ENCODE measurements around the gene FTO. TPM values are rescaled to one million over a fixed set of nuclear protein-coding genes. Genes with fewer than 3 reads are reported as not detected.
A peak's percentile ranks its signal among the peaks of the same experiment; 100 is the strongest.

The FTO gene
- total RNA-seq, 1 donor from 2014 or later, result 85.1 TPM

GRCh38 chr16:53755026-53755910, 51.3 kb downstream of the FTO start:
- no peaks in the 10 kb centered on the region for H3K27me3 Mint-ChIP-seq
- peaks cover 3% of the 10 kb centered on the region for H3K36me3 Mint-ChIP-seq
- H3K4me3 Mint-ChIP-seq, result no peak overlapping the region
- DNase-seq (ENCODE audit: extremely low spot score, unreplicated experiment), result no peak
- H3K4me1 Mint-ChIP-seq (ENCODE audit: unreplicated experiment), result peaks cover 42% of the 10 kb centered on the region
- H3K9me3 Mint-ChIP-seq, result no peaks in the 10 kb centered on the region
- no peak overlapping the region for H3K27ac Mint-ChIP-seq
- TF ChIP-seq CTCF (conservative IDR thresholded peaks at IDR 0.05), result no peak

GRCh38 chr16:53756275-53756996, 52.5 kb downstream of the FTO start:
- H3K4me3 Mint-ChIP-seq, result peak overlapping the region; percentile 11
- H3K36me3 Mint-ChIP-seq, result peaks cover 3% of the 10 kb centered on the region
- no peaks in the 10 kb centered on the region for H3K9me3 Mint-ChIP-seq
- TF ChIP-seq CTCF (conservative IDR thresholded peaks at IDR 0.05), result no peak
- no peaks in the 10 kb centered on the region for H3K27me3 Mint-ChIP-seq
- no peak overlapping the region for H3K27ac Mint-ChIP-seq
- H3K4me1 Mint-ChIP-seq (ENCODE audit: unreplicated experiment), result peaks cover 42% of the 10 kb centered on the region
- DNase-seq (ENCODE audit: extremely low spot score, unreplicated experiment), result no peak

GRCh38 chr16:53757971-53758609, 54.1 kb downstream of the FTO start:
- no peak for TF ChIP-seq CTCF (conservative IDR thresholded peaks at IDR 0.05)
- Mint-ChIP-seq H3K36me3 (peaks cover 3% of the 10 kb centered on the region), H3K27me3 (no peaks in the 10 kb centered on the region), H3K27ac (no peak overlapping the region), H3K4me1 (ENCODE audit: unreplicated experiment) (peaks cover 42% of the 10 kb centered on the region), H3K9me3 (no peaks in the 10 kb centered on the region), H3K4me3 (no peak overlapping the region)
- DNase-seq (ENCODE audit: extremely low spot score, unreplicated experiment), result no peak

GRCh38 chr16:53761962-53762703, 58.2 kb downstream of the FTO start:
- no peak for DNase-seq (ENCODE audit: extremely low spot score, unreplicated experiment)
- H3K4me3 Mint-ChIP-seq, result no peak overlapping the region
- peaks cover 7% of the 10 kb centered on the region for H3K36me3 Mint-ChIP-seq
- H3K9me3 Mint-ChIP-seq, result no peaks in the 10 kb centered on the region
- peaks cover 25% of the 10 kb centered on the region for H3K4me1 Mint-ChIP-seq (ENCODE audit: unreplicated experiment)
- no peak overlapping the region for H3K27ac Mint-ChIP-seq
- TF ChIP-seq CTCF (conservative IDR thresholded peaks at IDR 0.05), result no peak
- no peaks in the 10 kb centered on the region for H3K27me3 Mint-ChIP-seq

- Mint-ChIP-seq H3K36me3 (peaks cover 4% of the 10 kb centered on the region), H3K27me3 (no peaks in the 10 kb centered on the region), H3K27ac (no peak overlapping the region), H3K4me3 (no peak overlapping the region), H3K4me1 (ENCODE audit: unreplicated experiment) (peaks cover 34% of the 10 kb centered on the region), H3K9me3 (no peaks in the 10 kb centered on the region)
- TF ChIP-seq CTCF (conservative IDR thresholded peaks at IDR 0.05), result no peak
- DNase-seq (ENCODE audit: extremely low spot score, unreplicated experiment), result no peak
These were observed 62.5 kb downstream of the FTO start for GRCh38 chr16:53766304-53767016.

Measured in type B pancreatic cell (in vitro differentiated cells).